ENCODE results near the gene FILIP1.

The FILIP1 gene

GRCh38 chr6:75246386-75246785, 247.2 kb downstream of the FILIP1 start:
- no peak for DNase-seq

GRCh38 chr6:75244063-75244584, 249.5 kb downstream of the FILIP1 start:
- no peak for DNase-seq

GRCh38 chr6:75243333-75244062, 250.1 kb downstream of the FILIP1 start, which contains the start of gene COX7A2:
Gene COX7A2, minus strand, starts transcription at chr6:75243801. Its CDS starts 67 bp downstream, at chr6:75243734.
- peak; percentile 79 for DNase-seq

Data from activated effector memory CD4-positive, alpha-beta T cell treated with Interleukin-2 at 50 U/mL for 16 hours (primary cell).